Activated T-cell treated with anti-CD3 and anti-CD28 coated beads, Interleukin-2, amount 50 U/mL, for 1 hour (primary cell): ENCODE measurements around the gene GAB2.
A peak's percentile ranks its signal among the peaks of the same experiment; 100 is the strongest.

Source experiments
- DNase-seq: peaks from one replicate; pipeline ENCODE4 v3.0.0-alpha.2; 2020

GAB2 gene

GRCh38 chr11:78216021-78216420 is 201.6 kb downstream of the GAB2 start:
- DNase-seq: no peak

GRCh38 chr11:78214331-78215194 is 203.1 kb downstream of the GAB2 start:
- no peak for DNase-seq

- no peak for DNase-seq
Measured at GRCh38 chr11:78213526-78214330, 203.9 kb downstream of the GAB2 start.

GRCh38 chr11:78212586-78213371 is 204.8 kb downstream of the GAB2 start:
- DNase-seq: no peak

- DNase-seq: no peak
Measured at GRCh38 chr11:78211565-78211964, 206.1 kb downstream of the GAB2 start.

- DNase-seq: peak; percentile 2
Measured at GRCh38 chr11:78210000-78210608, 207.5 kb downstream of the GAB2 start.

- DNase-seq: peak; percentile 11
Measured at GRCh38 chr11:78209478-78209877, 208.1 kb downstream of the GAB2 start.

GRCh38 chr11:78208257-78209165 is 209.1 kb downstream of the GAB2 start:
- no peak for DNase-seq

GRCh38 chr11:78207532-78208256 is 209.9 kb downstream of the GAB2 start:
- DNase-seq: no peak

GRCh38 chr11:78205691-78206090 is 211.9 kb downstream of the GAB2 start:
- no peak for DNase-seq

GRCh38 chr11:78205256-78205655 is 212.4 kb downstream of the GAB2 start:
- DNase-seq: no peak

- no peak for DNase-seq
Measured at GRCh38 chr11:78203184-78203583, 214.4 kb downstream of the GAB2 start.

- peak; percentile 71 for DNase-seq
Measured at GRCh38 chr11:78202733-78203167, 214.9 kb downstream of the GAB2 start.

GRCh38 chr11:78201096-78201818 is 216.4 kb downstream of the GAB2 start:
- DNase-seq: no peak

GRCh38 chr11:78200553-78200952 is 217.1 kb downstream of the GAB2 start:
- no peak for DNase-seq

- no peak for DNase-seq
Measured at GRCh38 chr11:78200061-78200460, 217.6 kb downstream of the GAB2 start.

- DNase-seq: no peak
Measured at GRCh38 chr11:78199653-78200015, 218.0 kb downstream of the GAB2 start.

GRCh38 chr11:78199015-78199652 is 218.5 kb downstream of the GAB2 start:
- DNase-seq: no peak

GRCh38 chr11:78197816-78198215 is 219.8 kb downstream of the GAB2 start:
- DNase-seq: no peak

- DNase-seq: no peak
Measured at GRCh38 chr11:78196661-78197091, 220.9 kb downstream of the GAB2 start.
